ENCODE measurements around the gene GRHPR. TPM values are rescaled to one million over a fixed set of nuclear protein-coding genes. Genes with fewer than 3 reads are reported as not detected.

Gene GRHPR
- total RNA-seq, 5 donors from 2014 or later (not counting 1 experiment from before 2014, with no cell fraction given), result 33.3 to 63.8 (median 43.9) TPM

DNA sequence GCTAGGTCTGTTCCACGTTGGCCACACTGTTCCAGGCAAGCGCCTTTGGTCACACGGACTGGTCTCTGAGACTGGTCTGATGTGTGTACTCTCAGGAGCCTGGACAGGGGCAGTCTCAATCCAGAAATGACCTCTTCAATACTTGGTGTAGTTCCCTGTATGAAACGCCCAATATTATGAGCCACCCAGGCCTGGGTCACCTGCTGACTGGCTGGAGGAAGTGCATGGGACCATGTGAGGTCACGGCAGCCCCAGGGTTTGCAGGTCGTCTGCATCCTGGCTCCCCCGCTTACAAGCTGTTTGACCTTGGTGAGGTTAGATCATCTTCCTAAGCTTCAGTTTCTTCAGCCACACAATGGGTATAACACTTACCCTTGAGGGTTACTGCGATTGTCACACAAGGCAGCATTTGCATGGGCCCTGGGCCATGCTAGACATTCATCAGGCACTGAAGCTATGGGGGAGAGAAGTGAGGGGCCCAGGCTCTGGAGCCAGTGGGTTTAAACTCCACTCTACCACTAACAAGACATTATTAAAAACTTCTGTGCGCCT lies 5.2 kb upstream of the GRHPR start:
- Histone ChIP-seq H3K4me1 (ENCODE audit: control insufficient read depth in 1 of 2, extremely low read depth in 1 of 2, insufficient read depth in 2 of 2, low read length in 2 of 2) (peaks cover 4 to 16% of the 10 kb centered on the region in 2 experiments), H3K27me3 (replicated peaks in 1 of 2; ENCODE audit: control insufficient read depth in 2 of 2, extremely low read depth in 1 of 2, insufficient read depth in 2 of 2, low read length in 1 of 2) (peaks cover 0 to 9% of the 10 kb centered on the region in 2 experiments), H3K9me3 (no peaks in the 10 kb centered on the region), H3K36me3 (ENCODE audit: control insufficient read depth in 2 of 2, extremely low read depth in 1 of 2, insufficient read depth in 1 of 2, low read length in 1 of 2) (no peaks in the 10 kb centered on the region), H3K27ac (ENCODE audit: low read length) (no peak overlapping the region), H3K4me3 (ENCODE audit: control insufficient read depth in 1 of 2, extremely low read depth in 1 of 2, low read length in 1 of 2) (no peak overlapping the region)
- WGBS (ENCODE audit: insufficient coverage), result 77% methylated on average over 5 of the region's 9 CpGs
- CTCF ChIA-PET, result interaction anchor here in 1 of 2 donors (1.1 kb wide), 1 partner anchor 63 kb away, joined by 3 read pairs; no protein-coding TSS in a partner anchor
- ATAC-seq (replicated peaks in 1 of 4) (no peak), DNase-seq (no peak)
- no peak overlapping the region for H3K4me3 Mint-ChIP-seq
- H3K27me3 Mint-ChIP-seq, result no peaks in the 10 kb centered on the region
- H3K36me3 Mint-ChIP-seq, result no peaks in the 10 kb centered on the region
- peaks cover 15 to 16% (median 15%) of the 10 kb centered on the region in 3 donors for H3K4me1 Mint-ChIP-seq
- H3K9me3 Mint-ChIP-seq, result no peaks in the 10 kb centered on the region
- POLR2A ChIA-PET, result no interaction called here
- H3K27ac Mint-ChIP-seq, result no peak overlapping the region

DNA sequence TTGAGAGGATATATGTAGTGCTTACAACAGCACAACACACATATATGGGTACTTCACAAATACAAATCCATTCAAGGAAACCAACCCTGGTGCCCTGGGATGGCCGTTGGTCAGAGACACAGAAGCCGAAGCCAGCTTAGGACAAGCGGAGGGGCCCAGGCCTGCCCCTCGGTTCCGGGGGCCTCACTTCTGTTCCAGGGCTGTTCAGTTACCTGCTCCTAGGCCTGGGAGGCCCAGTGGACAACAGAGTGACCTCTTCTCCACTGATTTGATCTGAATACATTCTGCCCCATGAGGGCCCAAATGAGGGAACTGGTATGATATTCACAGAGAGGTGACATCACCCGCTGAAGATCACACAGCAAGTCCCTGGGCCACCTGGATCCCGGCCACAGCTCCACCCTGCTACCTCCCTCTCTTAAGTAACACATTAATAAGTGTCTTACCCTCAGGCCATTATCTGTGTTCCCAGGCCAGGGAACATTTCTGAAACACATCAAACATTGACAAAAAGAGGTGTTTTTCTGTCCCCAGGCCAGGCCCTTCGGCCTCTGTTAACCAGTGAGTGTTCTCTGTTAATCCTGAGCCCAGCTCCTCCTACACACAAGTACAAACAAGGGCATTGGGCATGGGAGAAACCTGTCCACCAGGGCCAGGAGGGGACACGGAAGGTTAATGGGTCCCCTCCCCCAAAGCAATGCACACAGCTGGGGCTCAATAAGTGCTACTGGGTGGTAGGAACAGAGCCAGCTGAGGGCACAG lies 4.5 kb upstream of the GRHPR start:
- no peaks in the 10 kb centered on the region for H3K36me3 ChIP-seq (ENCODE audit: control insufficient read depth in 2 of 2, extremely low read depth in 1 of 2, insufficient read depth in 1 of 2, low read length in 1 of 2)
- DNase-seq (no peak), ATAC-seq (replicated peaks in 1 of 4) (no peak)
- Mint-ChIP-seq H3K4me1 (peaks cover 19 to 20% (median 19%) of the 10 kb centered on the region in 3 donors), H3K27me3 (no peaks in the 10 kb centered on the region), H3K9me3 (no peaks in the 10 kb centered on the region), H3K27ac (no peak overlapping the region), H3K4me3 (no peak overlapping the region), H3K36me3 (no peaks in the 10 kb centered on the region)
- H3K4me1 ChIP-seq (ENCODE audit: control insufficient read depth in 1 of 2, extremely low read depth in 1 of 2, insufficient read depth in 2 of 2, low read length in 2 of 2), result peaks cover 4 to 19% of the 10 kb centered on the region in 2 experiments
- H3K27ac ChIP-seq (ENCODE audit: low read length), result no peak overlapping the region
- ChIA-PET POLR2A (no interaction called here), CTCF (interaction anchor here in 1 of 2 donors (1.1 kb wide), 1 partner anchor 63 kb away, joined by 3 read pairs; no protein-coding TSS in a partner anchor)
- 92% methylated on average over 6 of the region's 9 CpGs for WGBS (ENCODE audit: insufficient coverage)
- no peaks in the 10 kb centered on the region for H3K9me3 ChIP-seq
- H3K27me3 ChIP-seq (replicated peaks in 1 of 2; ENCODE audit: control insufficient read depth in 2 of 2, extremely low read depth in 1 of 2, insufficient read depth in 2 of 2, low read length in 1 of 2), result peaks cover 0 to 9% of the 10 kb centered on the region in 2 experiments
- no peak overlapping the region for H3K4me3 ChIP-seq (ENCODE audit: control insufficient read depth in 1 of 2, extremely low read depth in 1 of 2, low read length in 1 of 2)

- Mint-ChIP-seq H3K36me3 (no peaks in the 10 kb centered on the region), H3K4me1 (peaks cover 29 to 31% (median 30%) of the 10 kb centered on the region in 3 donors), H3K27me3 (no peaks in the 10 kb centered on the region), H3K27ac (no peak overlapping the region), H3K4me3 (no peak overlapping the region), H3K9me3 (no peaks in the 10 kb centered on the region)
- peaks cover 0 to 8% of the 10 kb centered on the region in 2 experiments for H3K27me3 ChIP-seq (replicated peaks in 1 of 2; ENCODE audit: control insufficient read depth in 2 of 2, extremely low read depth in 1 of 2, insufficient read depth in 2 of 2, low read length in 1 of 2)
- ChIA-PET CTCF (no interaction called here), POLR2A (no interaction called here)
- no peaks in the 10 kb centered on the region for H3K9me3 ChIP-seq
- H3K27ac ChIP-seq (ENCODE audit: low read length), result no peak overlapping the region
- DNase-seq, result no peak
- no peaks in the 10 kb centered on the region for H3K36me3 ChIP-seq (ENCODE audit: control insufficient read depth in 2 of 2, extremely low read depth in 1 of 2, insufficient read depth in 1 of 2, low read length in 1 of 2)
- no peak overlapping the region for H3K4me3 ChIP-seq (ENCODE audit: control insufficient read depth in 1 of 2, extremely low read depth in 1 of 2, low read length in 1 of 2)
- no peak for ATAC-seq (replicated peaks in 1 of 4)
- 96% methylated on average over 4 of the region's 5 CpGs for WGBS (ENCODE audit: insufficient coverage)
- H3K4me1 ChIP-seq (ENCODE audit: control insufficient read depth in 1 of 2, extremely low read depth in 1 of 2, insufficient read depth in 2 of 2, low read length in 2 of 2), result peaks cover 4 to 31% of the 10 kb centered on the region in 2 experiments
Measured at GRCh38 chr9:37419204-37419603, 3.3 kb upstream of the GRHPR start.

- Mint-ChIP-seq H3K36me3 (no peaks in the 10 kb centered on the region), H3K27me3 (no peaks in the 10 kb centered on the region), H3K4me1 (peaks cover 22 to 30% (median 23%) of the 10 kb centered on the region in 3 donors), H3K9me3 (no peaks in the 10 kb centered on the region), H3K27ac (peak overlapping the region in 1 of 2 donors; percentile 48), H3K4me3 (peak overlapping the region in 1 of 3 donors; percentile 28)
- Histone ChIP-seq H3K4me3 (ENCODE audit: control insufficient read depth in 1 of 2, extremely low read depth in 1 of 2, low read length in 1 of 2) (no peak overlapping the region), H3K4me1 (ENCODE audit: control insufficient read depth in 1 of 2, extremely low read depth in 1 of 2, insufficient read depth in 2 of 2, low read length in 2 of 2) (peaks cover 4 to 36% of the 10 kb centered on the region in 2 experiments), H3K36me3 (ENCODE audit: control insufficient read depth in 2 of 2, extremely low read depth in 1 of 2, insufficient read depth in 1 of 2, low read length in 1 of 2) (peaks cover 0 to 3% of the 10 kb centered on the region in 2 donors), H3K27ac (ENCODE audit: low read length) (no peak overlapping the region), H3K27me3 (replicated peaks in 1 of 2; ENCODE audit: control insufficient read depth in 2 of 2, extremely low read depth in 1 of 2, insufficient read depth in 2 of 2, low read length in 1 of 2) (no peaks in the 10 kb centered on the region), H3K9me3 (no peaks in the 10 kb centered on the region)
- ChIA-PET POLR2A (no interaction called here), CTCF (interaction anchor here in 1 of 2 donors (0.9 kb wide), 1 partner anchor 65 kb away, joined by 3 read pairs; the partner anchor contains the start of gene POLR1E)
- DNase-seq, result no peak
- no peak for ATAC-seq (replicated peaks in 1 of 4)
- 100% methylated on average over 2 of the region's 12 CpGs for WGBS (ENCODE audit: insufficient coverage)
Measured at GRCh38 chr9:37420271-37421215, 2.0 kb upstream of the GRHPR start.

DNA sequence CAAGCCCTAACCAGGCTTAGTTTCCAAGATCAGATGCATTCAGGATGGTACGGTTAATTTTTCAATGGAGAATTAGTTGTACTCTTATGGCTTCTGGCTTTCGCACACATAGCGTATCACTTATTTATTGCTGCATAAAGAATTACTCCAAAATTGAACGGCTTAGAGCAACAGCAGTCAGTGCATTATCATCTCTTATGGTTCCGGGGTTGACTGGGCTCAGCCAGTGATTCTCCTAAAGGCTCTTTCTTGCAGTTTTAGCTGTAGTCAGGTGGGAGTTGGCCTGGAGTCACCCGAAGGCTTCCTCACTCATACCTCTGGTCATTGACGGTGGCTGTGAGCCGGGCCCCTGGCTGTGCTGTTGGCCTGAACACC lies 595 bp upstream of the GRHPR start:
- ChIA-PET CTCF (interaction anchor here in 1 of 2 donors (0.9 kb wide), 1 partner anchor 64 kb away, joined by 3 read pairs; the partner anchor contains the start of gene POLR1E), POLR2A (no interaction called here)
- H3K4me1 ChIP-seq (ENCODE audit: control insufficient read depth in 1 of 2, extremely low read depth in 1 of 2, insufficient read depth in 2 of 2, low read length in 2 of 2), result peaks cover 4 to 36% of the 10 kb centered on the region in 2 experiments
- Mint-ChIP-seq H3K27ac (peak overlapping the region; percentile 96), H3K9me3 (no peaks in the 10 kb centered on the region), H3K4me1 (peaks cover 22 to 30% (median 22%) of the 10 kb centered on the region in 3 donors), H3K4me3 (peak overlapping the region; percentile 93 to 97 (median 97)), H3K36me3 (peaks cover 10% of the 10 kb centered on the region), H3K27me3 (no peaks in the 10 kb centered on the region)
- H3K4me3 ChIP-seq (ENCODE audit: control insufficient read depth in 1 of 2, extremely low read depth in 1 of 2, low read length in 1 of 2), result peak overlapping the region; percentile 59 to 96
- peaks cover 5 to 8% of the 10 kb centered on the region in 2 donors for H3K36me3 ChIP-seq (ENCODE audit: control insufficient read depth in 2 of 2, extremely low read depth in 1 of 2, insufficient read depth in 1 of 2, low read length in 1 of 2)
- ATAC-seq (replicated peaks in 1 of 4) (peak in 3 of 4 experiments; percentile 9 to 17 (median 11)), DNase-seq (no peak)
- 76% methylated on average over 6 of the region's 8 CpGs for WGBS (ENCODE audit: insufficient coverage)
- H3K27ac ChIP-seq (ENCODE audit: low read length), result peak overlapping the region; percentile 83
- H3K9me3 ChIP-seq, result no peaks in the 10 kb centered on the region
- no peaks in the 10 kb centered on the region for H3K27me3 ChIP-seq (replicated peaks in 1 of 2; ENCODE audit: control insufficient read depth in 2 of 2, extremely low read depth in 1 of 2, insufficient read depth in 2 of 2, low read length in 1 of 2)

- Mint-ChIP-seq H3K27ac (peak overlapping the region; percentile 96), H3K4me3 (peak overlapping the region; percentile 93 to 97 (median 97)), H3K36me3 (peaks cover 17% of the 10 kb centered on the region), H3K27me3 (no peaks in the 10 kb centered on the region), H3K9me3 (no peaks in the 10 kb centered on the region), H3K4me1 (peaks cover 22 to 30% (median 22%) of the 10 kb centered on the region in 3 donors)
- CTCF ChIA-PET, result no interaction called here
- Histone ChIP-seq H3K4me1 (ENCODE audit: control insufficient read depth in 1 of 2, extremely low read depth in 1 of 2, insufficient read depth in 2 of 2, low read length in 2 of 2) (peaks cover 4 to 36% of the 10 kb centered on the region in 2 experiments), H3K4me3 (ENCODE audit: control insufficient read depth in 1 of 2, extremely low read depth in 1 of 2, low read length in 1 of 2) (peak overlapping the region; percentile 59 to 96), H3K27me3 (replicated peaks in 1 of 2; ENCODE audit: control insufficient read depth in 2 of 2, extremely low read depth in 1 of 2, insufficient read depth in 2 of 2, low read length in 1 of 2) (no peaks in the 10 kb centered on the region), H3K27ac (ENCODE audit: low read length) (no peak overlapping the region), H3K36me3 (ENCODE audit: control insufficient read depth in 2 of 2, extremely low read depth in 1 of 2, insufficient read depth in 1 of 2, low read length in 1 of 2) (peaks cover 10 to 20% of the 10 kb centered on the region in 2 donors), H3K9me3 (no peaks in the 10 kb centered on the region)
- POLR2A ChIA-PET, result no interaction called here
- DNase-seq, result no peak
- WGBS (ENCODE audit: insufficient coverage), result 86% methylated on average over 2 of the region's 2 CpGs
- no peak for ATAC-seq (replicated peaks in 1 of 4)
Measured at GRCh38 chr9:37423508-37423907, 1.0 kb downstream of the GRHPR start.

All from T-cell (primary cell).